WTC11 (cell line): ENCODE measurements around the gene FHIT. TPM values are rescaled to one million over a fixed set of nuclear protein-coding genes. Genes with fewer than 3 reads are reported as not detected.

Experiments used
- ATAC-seq: fragments of 200-7000 bp; cut with Tn5 transposase; 2 replicates; pipeline ENCODE4 v1.10.0; 2021; ENCODE audit warnings: mild to moderate bottlenecking, moderate library complexity
- CTCF ChIA-PET: fragments of 300-600 bp; sonication (Branson Sonifier 250); formaldehyde crosslinking; loops from one replicate; lab custom pipeline; 2021; ENCODE audit warnings: antibody characterized with exemption; lab: Charles Lee
- POLR2A ChIA-PET: fragments of 350-600 bp; sonication (Branson Sonifier 250); formaldehyde crosslinking; loops from one replicate; lab custom pipeline; 2021; ENCODE audit warnings: antibody characterized with exemption; lab: Charles Lee
- DNase-seq: peaks from one replicate; pipeline ENCODE4 v3.0.0; 2021; ENCODE audit warnings: low spot score
- H3K27ac Mint-ChIP-seq: 2 replicates; pipeline ENCODE4 v1.8.0; 2021; ENCODE audit warnings: mixed read lengths
- H3K27me3 Mint-ChIP-seq: 2 replicates; pipeline ENCODE4 v1.8.0; 2021; ENCODE audit warnings: low read depth, mild to moderate bottlenecking, moderate library complexity, mixed read lengths
- H3K36me3 Mint-ChIP-seq: 2 replicates; pipeline ENCODE4 v1.8.0; 2021; ENCODE audit warnings: mixed read lengths
- H3K4me1 Mint-ChIP-seq: 2 replicates; pipeline ENCODE4 v1.8.0; 2022; ENCODE audit warnings: mixed read lengths
- H3K4me3 Mint-ChIP-seq: 2 replicates; pipeline ENCODE4 v1.8.0; 2021; ENCODE audit warnings: mild to moderate bottlenecking, moderate library complexity, mixed read lengths
- H3K9me3 Mint-ChIP-seq: 2 replicates; pipeline ENCODE4 v1.8.0; 2021; ENCODE audit warnings: mixed read lengths
- AFF4 ChIP-seq: sonication (generic); formaldehyde crosslinking; IDR thresholded peaks from 2 replicates; pipeline ENCODE4 v1.8.1; 2023; ENCODE audit warnings: mild to moderate bottlenecking, missing genetic modification reagents, borderline replicate concordance
- CDX4 ChIP-seq: fragments of 250-450 bp; sonication (Bioruptor Pico); IDR thresholded peaks from 2 replicates; pipeline ENCODE4 v1.9.0; 2021; ENCODE audit warnings: moderate library complexity, mild to moderate bottlenecking, inconsistent platforms, borderline replicate concordance
- CREM ChIP-seq: sonication (generic); formaldehyde crosslinking; IDR thresholded peaks from 2 replicates; pipeline ENCODE4 v1.8.1; 2022; ENCODE audit warnings: mild to moderate bottlenecking, missing genetic modification reagents, moderate library complexity
- E2F1 ChIP-seq: sonication (generic); formaldehyde crosslinking; IDR thresholded peaks from 2 replicates; pipeline ENCODE4 v1.8.0; 2022; ENCODE audit warnings: mild to moderate bottlenecking, missing genetic modification reagents
- E2F5 ChIP-seq: sonication (generic); formaldehyde crosslinking; IDR thresholded peaks from 2 replicates; pipeline ENCODE4 v1.8.1; 2022; ENCODE audit warnings: mild to moderate bottlenecking, moderate library complexity, missing genetic modification reagents
- FOXJ3 ChIP-seq: sonication (generic); formaldehyde crosslinking; IDR thresholded peaks from 2 replicates; pipeline ENCODE4 v1.9.0; 2021; ENCODE audit warnings: missing genetic modification reagents, mild to moderate bottlenecking, borderline replicate concordance
- FOXP4 ChIP-seq: sonication (generic); formaldehyde crosslinking; IDR thresholded peaks from 2 replicates; pipeline ENCODE4 v1.8.0; 2022; ENCODE audit warnings: mild to moderate bottlenecking, missing genetic modification reagents
- GRHL2 ChIP-seq: fragments of 250-450 bp; sonication (Bioruptor Pico); IDR thresholded peaks from 2 replicates; pipeline ENCODE4 v1.8.0; 2022; ENCODE audit warnings: mild to moderate bottlenecking, moderate library complexity; ENCODE audit not compliant: insufficient replicate concordance, severe bottlenecking
- JUN ChIP-seq: sonication (generic); formaldehyde crosslinking; IDR thresholded peaks from 2 replicates; pipeline ENCODE4 v1.8.0; 2023; ENCODE audit warnings: mild to moderate bottlenecking, missing genetic modification reagents
- MXD4 ChIP-seq: fragments of 250-450 bp; sonication (Bioruptor Pico); IDR thresholded peaks from 2 replicates; pipeline ENCODE4 v1.8.0; 2021; ENCODE audit warnings: mild to moderate bottlenecking, moderate library complexity, borderline replicate concordance
- NFYB ChIP-seq: sonication (generic); formaldehyde crosslinking; conservative IDR thresholded peaks from 2 replicates; pipeline ENCODE4 v1.8.0; 2022; ENCODE audit warnings: low read depth, missing genetic modification reagents
- STAT6 ChIP-seq: sonication (generic); formaldehyde crosslinking; conservative IDR thresholded peaks from 2 replicates; pipeline ENCODE4 v1.8.1; 2023; ENCODE audit warnings: mild to moderate bottlenecking, low read depth, missing genetic modification reagents, moderate library complexity
- USF2 ChIP-seq: sonication (generic); formaldehyde crosslinking; IDR thresholded peaks from 2 replicates; pipeline ENCODE4 v1.8.1; 2023; ENCODE audit warnings: mild to moderate bottlenecking, missing genetic modification reagents, moderate library complexity
- ZBTB21 ChIP-seq: sonication (generic); formaldehyde crosslinking; IDR thresholded peaks from 2 replicates; pipeline ENCODE4 v1.8.1; 2023; ENCODE audit warnings: mild to moderate bottlenecking, missing genetic modification reagents, borderline replicate concordance
- ZNF138 ChIP-seq: sonication (generic); formaldehyde crosslinking; conservative IDR thresholded peaks from 2 replicates; pipeline ENCODE4 v1.8.1; 2022; ENCODE audit warnings: mild to moderate bottlenecking, moderate library complexity, missing genetic modification reagents
- ZNF219 ChIP-seq: sonication (generic); formaldehyde crosslinking; IDR thresholded peaks from 2 replicates; pipeline ENCODE4 v1.8.0; 2023; ENCODE audit warnings: missing genetic modification reagents, mild to moderate bottlenecking, borderline replicate concordance
- ZNF232 ChIP-seq: sonication (generic); formaldehyde crosslinking; IDR thresholded peaks from 2 replicates; pipeline ENCODE4 v1.8.0; 2022; ENCODE audit warnings: mild to moderate bottlenecking, missing genetic modification reagents
- ZNF317 ChIP-seq: sonication (generic); formaldehyde crosslinking; IDR thresholded peaks from 2 replicates; pipeline ENCODE4 v1.8.1; 2023; ENCODE audit warnings: low read depth, mild to moderate bottlenecking, moderate library complexity, missing genetic modification reagents, borderline replicate concordance
- ZNF396 ChIP-seq: fragments of 250-450 bp; sonication (Bioruptor Pico); IDR thresholded peaks from 2 replicates; pipeline ENCODE4 v1.8.0; 2021; ENCODE audit warnings: mild to moderate bottlenecking, moderate library complexity, borderline replicate concordance
- ZNF423 ChIP-seq: fragments of 250-450 bp; sonication (Bioruptor Pico); IDR thresholded peaks from 2 replicates; pipeline ENCODE4 v2.1.2; 2022; ENCODE audit warnings: mild to moderate bottlenecking, moderate library complexity
- total RNA-seq: library from RNA; stranded (reverse); gene quantifications from 3 replicates; pipeline ENCODE4 v1.2.3, GENCODE V29; 2021

FHIT gene
- total RNA-seq, 1 experiment from 2014 or later: 2.6 TPM

GRCh38 chr3:61283876-61284275, 32.6 kb upstream of the FHIT start:
- no peak overlapping the region for H3K4me3 Mint-ChIP-seq
- H3K27me3 Mint-ChIP-seq: no peaks in the 10 kb centered on the region
- H3K4me1 Mint-ChIP-seq: no peaks in the 10 kb centered on the region
- no peaks in the 10 kb centered on the region for H3K36me3 Mint-ChIP-seq
- ChIA-PET POLR2A (no interaction called here), CTCF (no interaction called here)
- no peak overlapping the region for H3K27ac Mint-ChIP-seq
- ATAC-seq (no peak), DNase-seq (no peak)
- no peaks in the 10 kb centered on the region for H3K9me3 Mint-ChIP-seq
- TF ChIP-seq ZNF138 (CRISPR knock-in tag) (no peak), ZBTB21 (CRISPR knock-in tag) (no peak), CDX4 (no peak), ZNF317 (CRISPR knock-in tag) (no peak), MXD4 (CRISPR knock-in tag) (no peak), ZNF423 (CRISPR knock-in tag) (no peak), STAT6 (no peak), FOXP4 (CRISPR knock-in tag) (no peak), ZNF232 (CRISPR knock-in tag) (no peak)

- H3K4me1 Mint-ChIP-seq: no peaks in the 10 kb centered on the region
- ChIA-PET CTCF (no interaction called here), POLR2A (no interaction called here)
- H3K36me3 Mint-ChIP-seq: no peaks in the 10 kb centered on the region
- H3K27ac Mint-ChIP-seq: no peak overlapping the region
- H3K27me3 Mint-ChIP-seq: no peaks in the 10 kb centered on the region
- DNase-seq: no peak
- ATAC-seq: no peak
- no peak overlapping the region for H3K4me3 Mint-ChIP-seq
- no peaks in the 10 kb centered on the region for H3K9me3 Mint-ChIP-seq
- TF ChIP-seq STAT6: no peak
- no peak for TF ChIP-seq FOXJ3
- TF ChIP-seq GRHL2 (CRISPR knock-in tag): no peak
- no peak for TF ChIP-seq ZNF317 (CRISPR knock-in tag)
- TF ChIP-seq CREM: no peak
- TF ChIP-seq USF2 (CRISPR knock-in tag): no peak
- no peak for TF ChIP-seq E2F1 (CRISPR knock-in tag)
- TF ChIP-seq NFYB (CRISPR knock-in tag): no peak
- TF ChIP-seq JUN (CRISPR knock-in tag): no peak
- TF ChIP-seq E2F5 (CRISPR knock-in tag): no peak
- no peak for TF ChIP-seq AFF4 (CRISPR knock-in tag)
- TF ChIP-seq ZNF219 (CRISPR knock-in tag): no peak
- no peak for TF ChIP-seq ZNF396 (CRISPR knock-in tag)
These were observed 27.5 kb upstream of the FHIT start for GRCh38 chr3:61278713-61279112.
